H54 (cell line): ENCODE results near the gene CAMTA2.

Experiments used
- DNase-seq: peaks from one replicate; pipeline ENCODE4 v3.0.0; 2011; ENCODE audit warnings: low spot score, mixed read lengths; ENCODE audit not compliant: insufficient read length
- FAIRE-seq: peaks from 3 replicates; lab custom pipeline; 2011; peaks lifted over from hg19 to GRCh38; lab: Jason Lieb, UNC
- POLR2A ChIP-seq: IDR thresholded peaks from 2 replicates; pipeline ENCODE4 v1.6.1; 2011; ENCODE audit warnings: low read depth, mild to moderate bottlenecking, low read length

CAMTA2 gene

DNA sequence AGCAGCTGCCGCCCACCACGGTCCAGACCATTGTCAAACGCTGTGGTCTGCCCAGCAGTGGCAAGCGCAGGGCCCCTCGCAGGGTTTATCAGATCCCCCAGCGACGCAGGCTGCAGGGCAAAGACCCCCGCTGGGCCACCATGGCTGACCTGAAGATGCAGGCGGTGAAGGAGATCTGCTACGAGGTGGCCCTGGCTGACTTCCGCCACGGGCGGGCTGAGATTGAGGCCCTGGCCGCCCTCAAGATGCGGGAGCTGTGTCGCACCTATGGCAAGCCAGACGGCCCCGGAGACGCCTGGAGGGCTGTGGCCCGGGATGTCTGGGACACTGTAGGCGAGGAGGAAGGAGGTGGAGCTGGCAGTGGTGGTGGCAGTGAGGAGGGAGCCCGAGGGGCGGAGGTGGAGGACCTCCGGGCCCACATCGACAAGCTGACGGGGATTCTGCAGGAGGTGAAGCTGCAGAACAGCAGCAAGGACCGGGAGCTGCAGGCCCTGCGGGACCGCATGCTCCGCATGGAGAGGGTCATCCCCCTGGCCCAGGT is 34.8 kb upstream of the CAMTA2 start:
- FAIRE-seq (no peak), DNase-seq (no peak)
- no peak for TF ChIP-seq POLR2A

DNA sequence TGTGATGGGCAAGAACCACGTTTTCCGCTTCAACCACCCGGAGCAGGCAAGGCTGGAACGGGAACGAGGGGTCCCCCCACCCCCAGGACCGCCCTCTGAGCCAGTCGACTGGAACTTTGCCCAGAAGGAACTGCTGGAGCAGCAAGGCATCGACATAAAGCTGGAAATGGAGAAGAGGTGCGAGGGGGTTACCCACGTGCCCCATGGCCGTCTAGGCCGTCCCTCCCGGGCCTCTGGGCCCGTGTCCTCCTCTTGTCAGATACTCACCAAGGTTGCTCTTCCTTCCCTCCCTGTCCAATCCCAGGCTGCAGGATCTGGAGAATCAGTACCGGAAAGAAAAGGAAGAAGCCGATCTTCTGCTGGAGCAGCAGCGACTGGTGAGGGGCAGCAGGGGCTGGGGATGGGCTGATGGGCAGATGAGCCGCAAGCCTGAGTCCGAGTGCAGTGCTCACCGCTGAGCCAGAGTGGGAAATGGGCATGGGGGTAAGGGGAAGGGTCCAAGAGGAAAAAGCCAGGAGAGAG is 33.1 kb upstream of the CAMTA2 start:
- no peak for TF ChIP-seq POLR2A
- FAIRE-seq: no peak
- DNase-seq: no peak

- DNase-seq: peak; percentile 57
- no peak for TF ChIP-seq POLR2A
- no peak for FAIRE-seq
Observed at GRCh38 chr17:5019475-5019956, 32.0 kb upstream of the CAMTA2 start.

GRCh38 chr17:5014357-5014756 is 26.9 kb upstream of the CAMTA2 start:
- DNase-seq (no peak), FAIRE-seq (no peak)
- no peak for TF ChIP-seq POLR2A

- FAIRE-seq: no peak
- peak; percentile 71 for DNase-seq
Observed at GRCh38 chr17:5011928-5012327, 24.5 kb upstream of the CAMTA2 start.

GRCh38 chr17:5003214-5003867 is 15.9 kb upstream of the CAMTA2 start:
- TF ChIP-seq POLR2A: no peak
- FAIRE-seq: no peak
- no peak for DNase-seq

More at GRCh38 chr17:5011928-5012327, 24.5 kb upstream of the CAMTA2 start:
- TF ChIP-seq POLR2A: no peak

DNA sequence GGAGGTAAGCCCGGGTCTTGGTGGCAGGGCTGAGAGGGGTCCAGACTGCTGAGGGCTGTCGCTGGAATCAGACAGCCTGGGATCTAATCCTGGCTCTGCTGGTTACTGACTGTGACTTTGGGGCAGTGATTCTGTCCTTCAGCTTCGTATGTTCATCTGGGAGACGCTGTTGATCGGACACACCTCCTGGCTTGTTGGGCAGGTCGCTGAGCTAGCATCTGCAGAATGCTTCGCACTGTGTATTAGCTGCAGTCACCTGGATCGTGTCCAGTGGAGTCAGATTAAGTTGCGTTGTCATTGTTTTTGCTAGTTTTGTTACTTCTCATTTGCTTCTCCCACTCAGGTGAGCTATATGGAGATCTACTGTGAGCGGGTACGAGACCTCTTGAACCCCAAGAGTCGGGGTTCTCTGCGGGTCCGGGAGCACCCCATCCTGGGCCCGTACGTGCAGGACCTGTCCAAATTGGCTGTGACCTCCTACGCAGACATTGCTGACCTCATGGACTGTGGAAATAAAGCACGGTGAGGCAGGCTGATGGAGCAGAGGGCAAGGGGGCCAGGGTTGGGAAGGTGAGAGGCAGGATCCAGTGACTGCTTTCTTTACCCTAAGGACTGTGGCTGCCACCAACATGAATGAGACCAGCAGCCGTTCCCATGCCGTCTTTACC is 14.8 kb upstream of the CAMTA2 start:
- no peak for FAIRE-seq
- no peak for TF ChIP-seq POLR2A
- DNase-seq: no peak

DNA sequence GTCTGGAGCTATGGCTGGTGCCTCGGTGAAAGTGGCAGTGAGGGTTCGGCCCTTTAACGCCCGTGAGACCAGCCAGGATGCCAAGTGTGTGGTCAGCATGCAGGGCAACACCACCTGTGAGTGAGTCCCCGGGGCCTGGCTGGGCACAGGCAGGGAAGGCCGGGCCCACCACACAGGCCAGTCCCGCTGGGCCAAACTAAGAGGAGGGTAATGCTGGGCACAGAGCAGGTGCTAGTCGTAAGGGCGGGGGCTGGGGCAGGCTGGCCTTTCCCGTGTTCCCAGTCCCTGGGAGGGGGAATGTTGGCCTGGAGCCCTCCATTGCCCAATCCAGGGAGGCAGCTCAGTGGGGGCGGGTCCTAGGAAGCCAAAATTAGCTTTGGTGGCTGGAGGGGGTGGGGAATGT is 12.8 kb upstream of the CAMTA2 start:
- FAIRE-seq: no peak
- no peak for TF ChIP-seq POLR2A
- DNase-seq: no peak

- DNase-seq (no peak), FAIRE-seq (no peak)
- TF ChIP-seq POLR2A: no peak
Observed at GRCh38 chr17:4999430-5000093, 12.1 kb upstream of the CAMTA2 start.

- FAIRE-seq: no peak
- 0 out of 2 replicates have a peak, but pooled peaks have one; percentile 4 for TF ChIP-seq POLR2A
- no peak for DNase-seq
Observed at GRCh38 chr17:4998732-4999429, 11.4 kb upstream of the CAMTA2 start.

DNA sequence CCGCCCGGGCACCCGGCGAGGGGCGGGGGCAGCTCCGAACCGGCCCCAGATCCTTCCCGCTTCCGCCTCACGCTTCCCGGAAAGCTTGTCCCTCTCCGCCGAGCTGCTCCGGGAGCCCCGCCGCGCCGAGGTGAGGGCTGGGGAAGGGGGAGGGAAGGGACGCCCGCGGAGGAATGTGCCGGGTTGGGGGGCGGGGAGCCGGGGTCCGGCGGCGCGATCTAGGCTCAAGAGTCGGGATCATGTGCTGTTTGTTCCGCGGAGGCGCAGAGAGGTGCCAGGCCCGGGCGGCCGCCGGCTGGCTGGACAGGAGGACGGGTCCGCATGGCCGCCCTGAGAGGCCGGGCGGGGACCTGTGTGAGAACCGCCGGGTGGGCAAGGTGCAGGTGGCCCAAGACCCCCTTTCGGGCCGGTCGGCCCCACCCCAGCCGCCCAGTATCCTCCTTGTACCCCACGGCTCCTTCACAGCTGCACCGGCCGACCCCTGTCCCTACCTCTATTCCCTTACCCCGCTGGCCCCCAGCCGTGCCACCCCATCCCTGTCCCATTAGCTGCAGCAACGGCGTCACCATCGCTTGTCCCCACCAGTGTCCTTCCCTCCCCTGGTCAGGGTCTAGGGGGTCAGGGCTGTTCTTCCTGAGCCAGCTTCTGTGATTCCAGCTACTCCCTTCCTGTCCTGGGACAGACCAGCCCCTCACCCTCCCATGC is 10.7 kb upstream of the CAMTA2 start:
- DNase-seq (peak; percentile 57), FAIRE-seq (no peak)
- no peak for TF ChIP-seq POLR2A

DNA sequence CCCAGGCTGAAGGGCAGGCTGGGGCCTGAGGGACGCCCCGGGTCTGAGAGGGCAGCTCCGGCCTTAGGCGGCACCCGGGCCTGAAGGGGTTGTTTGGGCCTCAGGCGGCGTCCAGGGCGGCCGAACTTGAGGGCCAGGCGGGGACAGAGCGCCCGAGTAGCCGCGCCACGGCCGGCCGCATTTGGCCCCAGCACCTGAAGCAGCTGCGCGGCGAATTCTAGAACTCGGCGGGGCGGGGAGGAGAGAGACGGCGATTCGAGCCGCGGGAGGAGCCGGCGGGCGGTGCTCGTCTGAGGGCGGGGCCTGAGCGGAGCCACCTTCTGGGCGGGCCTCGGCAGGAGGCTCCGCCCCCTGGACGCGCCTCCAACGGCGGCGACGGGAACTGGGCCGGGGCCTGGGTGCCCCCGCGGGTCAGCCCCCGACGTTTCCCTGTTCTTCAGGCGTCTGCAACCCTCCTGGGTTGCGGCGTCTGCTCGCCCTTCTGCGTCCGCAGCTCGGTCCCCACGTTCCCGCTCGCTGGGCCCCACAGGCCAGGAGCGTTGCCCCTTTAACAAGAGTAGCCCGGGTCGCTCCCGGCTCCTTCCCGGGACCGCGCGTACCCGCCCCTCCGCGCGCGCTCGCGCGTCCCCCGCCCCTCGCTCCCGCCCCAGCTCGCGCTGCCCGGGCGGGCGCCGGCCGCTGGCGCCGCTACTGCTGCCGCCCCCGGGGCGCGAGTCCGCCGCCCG is 10.0 kb upstream of the CAMTA2 start, which contains the start of the genes INCA1 and KIF1C:
TSS of gene INCA1 (minus strand) at position 221 of the 725 bp plus-strand sequence. CDS start 3,085 bp downstream, outside the sequence.
TSS of gene KIF1C (plus strand) at position 649 of the 725 bp plus-strand sequence. CDS start 2,297 bp downstream, outside the sequence.
- DNase-seq (peak; percentile 94), FAIRE-seq (no peak)
- peak; percentile 55 for TF ChIP-seq POLR2A
